ENCODE results near the gene MARK1.

Gene MARK1

GRCh38 chr1:220527908-220528678 lies at the start of gene MARK1:
Gene MARK1 (plus strand): TSS chr1:220528136. CDS start chr1:220528823, 687 bp downstream.
- peak in 1 of 2 donors; percentile 1 for DNase-seq (ENCODE audit: low read depth in 2 of 2)

GRCh38 chr1:220483700-220484099 lies 44.2 kb upstream of the MARK1 start:
- no peak for DNase-seq (ENCODE audit: low read depth in 2 of 2)

GRCh38 chr1:220484135-220484534 lies 43.8 kb upstream of the MARK1 start:
- DNase-seq (ENCODE audit: low read depth in 2 of 2), result no peak

GRCh38 chr1:220485131-220485530 lies 42.8 kb upstream of the MARK1 start:
- no peak for DNase-seq (ENCODE audit: low read depth in 2 of 2)

GRCh38 chr1:220485791-220486190 lies 42.1 kb upstream of the MARK1 start:
- no peak for DNase-seq (ENCODE audit: low read depth in 2 of 2)

- peak in 1 of 2 donors; percentile 13 for DNase-seq (ENCODE audit: low read depth in 2 of 2)
Measured at GRCh38 chr1:220487297-220487820, 40.6 kb upstream of the MARK1 start.

GRCh38 chr1:220491891-220492290 lies 36.0 kb upstream of the MARK1 start:
- no peak for DNase-seq (ENCODE audit: low read depth in 2 of 2)

- no peak for DNase-seq (ENCODE audit: low read depth in 2 of 2)
Measured at GRCh38 chr1:220497220-220497947, 30.6 kb upstream of the MARK1 start.

- no peak for DNase-seq (ENCODE audit: low read depth in 2 of 2)
Measured at GRCh38 chr1:220498188-220498587, 29.7 kb upstream of the MARK1 start.

- DNase-seq (ENCODE audit: low read depth in 2 of 2), result no peak
Measured at GRCh38 chr1:220500372-220500771, 27.6 kb upstream of the MARK1 start.

- DNase-seq (ENCODE audit: low read depth in 2 of 2), result no peak
Measured at GRCh38 chr1:220504329-220504728, 23.6 kb upstream of the MARK1 start.

GRCh38 chr1:220507085-220507484 lies 20.9 kb upstream of the MARK1 start:
- DNase-seq (ENCODE audit: low read depth in 2 of 2), result no peak

- no peak for DNase-seq (ENCODE audit: low read depth in 2 of 2)
Measured at GRCh38 chr1:220511179-220511578, 16.8 kb upstream of the MARK1 start.

- DNase-seq (ENCODE audit: low read depth in 2 of 2), result no peak
Measured at GRCh38 chr1:220511785-220512184, 16.2 kb upstream of the MARK1 start.

- DNase-seq (ENCODE audit: low read depth in 2 of 2), result no peak
Measured at GRCh38 chr1:220513834-220514233, 14.1 kb upstream of the MARK1 start.

- no peak for DNase-seq (ENCODE audit: low read depth in 2 of 2)
Measured at GRCh38 chr1:220514256-220514655, 13.7 kb upstream of the MARK1 start.

GRCh38 chr1:220516014-220516721 lies 11.8 kb upstream of the MARK1 start:
- no peak for DNase-seq (ENCODE audit: low read depth in 2 of 2)

GRCh38 chr1:220516722-220517042 lies 11.3 kb upstream of the MARK1 start:
- DNase-seq (ENCODE audit: low read depth in 2 of 2), result no peak

- no peak for DNase-seq (ENCODE audit: low read depth in 2 of 2)
Measured at GRCh38 chr1:220521778-220522177, 6.2 kb upstream of the MARK1 start.

- no peak for DNase-seq (ENCODE audit: low read depth in 2 of 2)
Measured at GRCh38 chr1:220526294-220526693, 1.6 kb upstream of the MARK1 start.

GRCh38 chr1:220527279-220527907 lies 543 bp upstream of the MARK1 start:
- no peak for DNase-seq (ENCODE audit: low read depth in 2 of 2)

All from stimulated activated CD8-positive, alpha-beta memory T cell treated with anti-CD3 and anti-CD28 coated beads, Interleukin-2, amount 100 ng/mL, for 48 hours (primary cell).